ENCODE results near the gene MFSD11. TPM values are rescaled to one million over a fixed set of nuclear protein-coding genes. Genes with fewer than 3 reads are reported as not detected.

Gene MFSD11
- total and polyA plus RNA-seq, 2 of the 8 experiments (the other 6 are each of a cell fraction or from before 2014, with no cell fraction given) = 17.7 to 19.8 TPM

GRCh38 chr17:76757256-76757655 lies 19.3 kb downstream of the MFSD11 start:
- Histone ChIP-seq H3K18ac (ENCODE audit: extremely low read depth, low read length) (no peak overlapping the region), H3K4me1 (replicated peaks in 1 of 4; ENCODE audit: control insufficient read depth in 3 of 4, insufficient read depth in 4 of 4, low read length in 3 of 4) (no peaks in the 10 kb centered on the region), H3K27ac (ENCODE audit: low read depth, low read length) (no peak overlapping the region), H2BK20ac (ENCODE audit: low read length) (no peak overlapping the region), H2BK5ac (ENCODE audit: low read depth, low read length) (no peak overlapping the region), H3K4ac (replicated peaks; ENCODE audit: insufficient read length, low read depth, low read length) (no peak overlapping the region), H3K56ac (replicated peaks; ENCODE audit: insufficient read length, low read depth, low read length) (no peak overlapping the region), H3K23ac (ENCODE audit: insufficient read length) (no peak overlapping the region), H3K79me2 (ENCODE audit: control insufficient read depth in 1 of 2, insufficient read depth in 2 of 2, low read length in 2 of 2) (no peaks in the 10 kb centered on the region), H4K91ac (replicated peaks; ENCODE audit: insufficient read length, low read length) (no peak overlapping the region), H4K8ac (ENCODE audit: extremely low read depth, insufficient read depth, low read length) (no peak overlapping the region), H2AFZ (ENCODE audit: low read length) (no peak overlapping the region), H2AK5ac (ENCODE audit: low read depth, low read length) (no peak overlapping the region), H3K79me1 (ENCODE audit: low read depth, low read length) (no peaks in the 10 kb centered on the region), H4K20me1 (replicated peaks in 1 of 2; ENCODE audit: control insufficient read depth in 1 of 2, insufficient read depth in 2 of 2, low read length in 2 of 2) (no peaks in the 10 kb centered on the region), H3K4me3 (ENCODE audit: extremely low read depth in 1 of 4, insufficient read depth in 2 of 4, low read depth in 3 of 4, low read length in 4 of 4) (no peak overlapping the region), H3K4me2 (ENCODE audit: insufficient read depth in 1 of 2, low read depth in 2 of 2, low read length in 2 of 2) (no peak overlapping the region), H3K9ac (replicated peaks in 1 of 4; ENCODE audit: extremely low read depth in 1 of 4, low read depth in 3 of 4, low read length in 3 of 4) (no peak overlapping the region), H3K14ac (ENCODE audit: insufficient read length) (no peak overlapping the region), H3K36me3 (ENCODE audit: control insufficient read depth in 2 of 4, insufficient read depth in 4 of 4, low read length in 3 of 4) (peaks cover 0 to 4% (median 4%) of the 10 kb centered on the region in 4 experiments; a peak in 4 of 8 replicates), H3K27me3 (replicated peaks in 1 of 4; ENCODE audit: control insufficient read depth in 3 of 4, extremely low read depth in 1 of 4, insufficient read depth in 3 of 4, low read length in 3 of 4) (no peaks in the 10 kb centered on the region), H4K5ac (ENCODE audit: insufficient read length, low read depth, low read length) (no peak overlapping the region), H2BK15ac (ENCODE audit: low read length) (no peak overlapping the region), H2BK120ac (replicated peaks; ENCODE audit: low read depth, low read length) (no peak overlapping the region), H2BK12ac (ENCODE audit: low read depth, low read length) (no peak overlapping the region), H3K9me3 (ENCODE audit: insufficient read depth in 2 of 2, low read depth in 1 of 2, low read length in 1 of 2) (no peaks in the 10 kb centered on the region), H3K23me2 (ENCODE audit: low read depth, low read length) (no peaks in the 10 kb centered on the region)
- no peak for FAIRE-seq
- ChIA-PET CTCF (ENCODE audit: partially characterized antibody) (no interaction called here), POLR2A (ENCODE audit: partially characterized antibody) (no interaction called here)
- WGBS, 2 experiments (ENCODE audit: extremely low coverage in 1 of 2, insufficient coverage in 1 of 2, insufficient read length in 1 of 2, insufficient replicate concordance in 2 of 2, low coverage in 1 of 2, low lambda C conversion rate in 2 of 2, missing lambda C conversion rate in 1 of 2) = 88% methylated on average over 5 of the region's 5 CpGs; no CpG with 5 or more reads in 1 of the 2 experiments
- DNase-seq (ENCODE audit: low read depth in 1 of 2, low spot score in 2 of 2) = no peak
- TF ChIP-seq TBP (IDR thresholded peaks at IDR 0.05; ENCODE audit: low read depth, low read length) = no peak
- no peak for TF ChIP-seq POU5F1 (IDR thresholded peaks at IDR 0.05; ENCODE audit: low read depth, low read length)
- no peak for TF ChIP-seq MAFK (IDR thresholded peaks at IDR 0.05; ENCODE audit: low read depth, low read length)
- no peak for TF ChIP-seq EP300 (IDR thresholded peaks at IDR 0.05; ENCODE audit: borderline replicate concordance in 1 of 2, low read depth in 2 of 2, low read length in 2 of 2)
- no peak for TF ChIP-seq SP1 (IDR thresholded peaks at IDR 0.05; ENCODE audit: low read depth, low read length)
- TF ChIP-seq SIRT6 (IDR thresholded peaks at IDR 0.05; ENCODE audit: low read length) = no peak
- TF ChIP-seq RAD21 (IDR thresholded peaks at IDR 0.05 in 1 of 2, conservative IDR thresholded peaks at IDR 0.05 in 1 of 2; ENCODE audit: low read depth in 2 of 2, low read length in 2 of 2) = no peak
- TF ChIP-seq BRCA1 (IDR thresholded peaks at IDR 0.05; ENCODE audit: low read depth, low read length) = no peak
- no peak for TF ChIP-seq EGR1 (IDR thresholded peaks at IDR 0.05; ENCODE audit: borderline replicate concordance, low read depth, low read length)
- no peak for TF ChIP-seq HDAC6 (IDR thresholded peaks at IDR 0.05; ENCODE audit: low read depth, low read length)
- no peak for TF ChIP-seq CEBPB (IDR thresholded peaks at IDR 0.05; ENCODE audit: low read depth, low read length)
- no peak for TF ChIP-seq USF2 (IDR thresholded peaks at IDR 0.05; ENCODE audit: low read length)
- no peak for TF ChIP-seq CHD2 (IDR thresholded peaks at IDR 0.05; ENCODE audit: low read length)
- no peak for TF ChIP-seq TAF7 (optimal IDR thresholded peaks at IDR 0.05; ENCODE audit: borderline replicate concordance, low read depth, low read length)
- TF ChIP-seq CHD1 (IDR thresholded peaks at IDR 0.05; ENCODE audit: low read depth, low read length) = no peak
